ENCODE data around the gene CTNNBL1.

The CTNNBL1 gene

GRCh38 chr20:37757550-37757949, 63.7 kb downstream of the CTNNBL1 start:
- H3K4me1 ChIP-seq (ENCODE audit: insufficient read depth, insufficient read length), result no peaks in the 10 kb centered on the region
- H3K9me3 ChIP-seq (ENCODE audit: insufficient read depth, low read length), result no peaks in the 10 kb centered on the region
- H3K9ac ChIP-seq (ENCODE audit: insufficient read length, low read depth), result no peak overlapping the region
- H3K4me3 ChIP-seq (ENCODE audit: insufficient read length, low read depth), result no peak overlapping the region
- DNase-seq (ENCODE audit: low read depth, low spot score), result no peak
- H3K27me3 ChIP-seq (ENCODE audit: insufficient read depth, insufficient read length), result no peaks in the 10 kb centered on the region
- TF ChIP-seq SUZ12 (IDR thresholded peaks at IDR 0.05; ENCODE audit: extremely low read depth, insufficient read depth, insufficient read length) (no peak), YY1 (IDR thresholded peaks at IDR 0.05; ENCODE audit: insufficient read depth, insufficient read length) (no peak)
- H3K36me3 ChIP-seq (ENCODE audit: insufficient read depth, insufficient read length, low read length), result peaks cover 44% of the 10 kb centered on the region

GRCh38 chr20:37758332-37758731, 64.5 kb downstream of the CTNNBL1 start:
- DNase-seq (ENCODE audit: low read depth, low spot score), result no peak
- no peak for TF ChIP-seq ZNF274 (IDR thresholded peaks at IDR 0.05; ENCODE audit: low read depth, low read length)
- TF ChIP-seq SUZ12 (IDR thresholded peaks at IDR 0.05; ENCODE audit: extremely low read depth, insufficient read depth, insufficient read length), result no peak
- no peak for TF ChIP-seq YY1 (IDR thresholded peaks at IDR 0.05; ENCODE audit: insufficient read depth, insufficient read length)
- no peaks in the 10 kb centered on the region for H3K9me3 ChIP-seq (ENCODE audit: insufficient read depth, low read length)
- H3K4me1 ChIP-seq (ENCODE audit: insufficient read depth, insufficient read length), result no peaks in the 10 kb centered on the region
- no peak overlapping the region for H3K9ac ChIP-seq (ENCODE audit: insufficient read length, low read depth)
- peaks cover 36% of the 10 kb centered on the region for H3K36me3 ChIP-seq (ENCODE audit: insufficient read depth, insufficient read length, low read length)
- H3K27me3 ChIP-seq (ENCODE audit: insufficient read depth, insufficient read length), result no peaks in the 10 kb centered on the region
- H3K4me3 ChIP-seq (ENCODE audit: insufficient read length, low read depth), result no peak overlapping the region

- Histone ChIP-seq H3K36me3 (ENCODE audit: insufficient read depth, insufficient read length, low read length) (peaks cover 36% of the 10 kb centered on the region), H3K4me1 (ENCODE audit: insufficient read depth, insufficient read length) (no peaks in the 10 kb centered on the region)
- TF ChIP-seq ZNF274 (IDR thresholded peaks at IDR 0.05; ENCODE audit: low read depth, low read length), result no peak
- no peak for TF ChIP-seq SUZ12 (IDR thresholded peaks at IDR 0.05; ENCODE audit: extremely low read depth, insufficient read depth, insufficient read length)
- TF ChIP-seq YY1 (IDR thresholded peaks at IDR 0.05; ENCODE audit: insufficient read depth, insufficient read length), result no peak
Observed at GRCh38 chr20:37759052-37759553, 65.3 kb downstream of the CTNNBL1 start.

GRCh38 chr20:37759761-37760209, 66.0 kb downstream of the CTNNBL1 start:
- Histone ChIP-seq H3K9ac (ENCODE audit: insufficient read length, low read depth) (no peak overlapping the region), H3K4me1 (ENCODE audit: insufficient read depth, insufficient read length) (no peaks in the 10 kb centered on the region), H3K27me3 (ENCODE audit: insufficient read depth, insufficient read length) (no peaks in the 10 kb centered on the region), H3K4me3 (ENCODE audit: insufficient read length, low read depth) (no peak overlapping the region), H3K9me3 (ENCODE audit: insufficient read depth, low read length) (no peaks in the 10 kb centered on the region), H3K36me3 (ENCODE audit: insufficient read depth, insufficient read length, low read length) (peaks cover 42% of the 10 kb centered on the region)
- TF ChIP-seq YY1 (IDR thresholded peaks at IDR 0.05; ENCODE audit: insufficient read depth, insufficient read length) (no peak), ZNF274 (IDR thresholded peaks at IDR 0.05; ENCODE audit: low read depth, low read length) (no peak), SUZ12 (IDR thresholded peaks at IDR 0.05; ENCODE audit: extremely low read depth, insufficient read depth, insufficient read length) (no peak)
- no peak for DNase-seq (ENCODE audit: low read depth, low spot score)

More at GRCh38 chr20:37759052-37759553, 65.3 kb downstream of the CTNNBL1 start:
- no peaks in the 10 kb centered on the region for H3K9me3 ChIP-seq (ENCODE audit: insufficient read depth, low read length)
- no peak overlapping the region for H3K9ac ChIP-seq (ENCODE audit: insufficient read length, low read depth)
- no peak for DNase-seq (ENCODE audit: low read depth, low spot score)
- no peaks in the 10 kb centered on the region for H3K27me3 ChIP-seq (ENCODE audit: insufficient read depth, insufficient read length)
- no peak overlapping the region for H3K4me3 ChIP-seq (ENCODE audit: insufficient read length, low read depth)

- H3K27me3 ChIP-seq (ENCODE audit: insufficient read depth, insufficient read length), result no peaks in the 10 kb centered on the region
- peaks cover 48% of the 10 kb centered on the region for H3K36me3 ChIP-seq (ENCODE audit: insufficient read depth, insufficient read length, low read length)
- no peaks in the 10 kb centered on the region for H3K9me3 ChIP-seq (ENCODE audit: insufficient read depth, low read length)
- DNase-seq (ENCODE audit: low read depth, low spot score), result no peak
- TF ChIP-seq YY1 (IDR thresholded peaks at IDR 0.05; ENCODE audit: insufficient read depth, insufficient read length) (no peak), SUZ12 (IDR thresholded peaks at IDR 0.05; ENCODE audit: extremely low read depth, insufficient read depth, insufficient read length) (no peak), ZNF274 (IDR thresholded peaks at IDR 0.05; ENCODE audit: low read depth, low read length) (no peak)
- H3K4me3 ChIP-seq (ENCODE audit: insufficient read length, low read depth), result no peak overlapping the region
- no peaks in the 10 kb centered on the region for H3K4me1 ChIP-seq (ENCODE audit: insufficient read depth, insufficient read length)
- H3K9ac ChIP-seq (ENCODE audit: insufficient read length, low read depth), result no peak overlapping the region
Observed at GRCh38 chr20:37760322-37760721, 66.5 kb downstream of the CTNNBL1 start.

GRCh38 chr20:37762716-37763485, 69.1 kb downstream of the CTNNBL1 start:
- TF ChIP-seq SUZ12 (IDR thresholded peaks at IDR 0.05; ENCODE audit: extremely low read depth, insufficient read depth, insufficient read length) (no peak), ZNF274 (IDR thresholded peaks at IDR 0.05; ENCODE audit: low read depth, low read length) (no peak), YY1 (IDR thresholded peaks at IDR 0.05; ENCODE audit: insufficient read depth, insufficient read length) (no peak)
- Histone ChIP-seq H3K4me1 (ENCODE audit: insufficient read depth, insufficient read length) (no peaks in the 10 kb centered on the region), H3K9ac (ENCODE audit: insufficient read length, low read depth) (no peak overlapping the region), H3K36me3 (ENCODE audit: insufficient read depth, insufficient read length, low read length) (peaks cover 53% of the 10 kb centered on the region), H3K27me3 (ENCODE audit: insufficient read depth, insufficient read length) (no peaks in the 10 kb centered on the region), H3K9me3 (ENCODE audit: insufficient read depth, low read length) (no peaks in the 10 kb centered on the region), H3K4me3 (ENCODE audit: insufficient read length, low read depth) (no peak overlapping the region)
- DNase-seq (ENCODE audit: low read depth, low spot score), result no peak

- Histone ChIP-seq H3K9me3 (ENCODE audit: insufficient read depth, low read length) (no peaks in the 10 kb centered on the region), H3K4me1 (ENCODE audit: insufficient read depth, insufficient read length) (no peaks in the 10 kb centered on the region), H3K36me3 (ENCODE audit: insufficient read depth, insufficient read length, low read length) (peaks cover 49% of the 10 kb centered on the region), H3K4me3 (ENCODE audit: insufficient read length, low read depth) (no peak overlapping the region), H3K9ac (ENCODE audit: insufficient read length, low read depth) (no peak overlapping the region), H3K27me3 (ENCODE audit: insufficient read depth, insufficient read length) (no peaks in the 10 kb centered on the region)
- TF ChIP-seq SUZ12 (IDR thresholded peaks at IDR 0.05; ENCODE audit: extremely low read depth, insufficient read depth, insufficient read length), result no peak
- DNase-seq (ENCODE audit: low read depth, low spot score), result no peak
Observed at GRCh38 chr20:37764333-37764935, 70.6 kb downstream of the CTNNBL1 start.

Data from NT2/D1 (cell line).